Measurements from ENCODE around the gene GP1BA.
A peak's percentile ranks its signal among the peaks of the same experiment; 100 is the strongest.

Gene GP1BA

GRCh38 chr17:4938688-4939545, 6.8 kb downstream of the GP1BA start:
- DNase-seq, result no peak

- DNase-seq, result no peak
These were observed 7.4 kb downstream of the GP1BA start for GRCh38 chr17:4939546-4939795.

GRCh38 chr17:4939796-4940554, 7.9 kb downstream of the GP1BA start, which contains the start of the genes RNF167 and SLC25A11:
TSS of gene RNF167 (plus strand) at chr17:4940268. CDS start at chr17:4940910, 642 bp downstream.
TSS of gene SLC25A11 (minus strand) at chr17:4940046. CDS start at chr17:4939910, 136 bp downstream.
- DNase-seq, result peak; percentile 93

- DNase-seq, result peak; percentile 14
These were observed 8.7 kb downstream of the GP1BA start for GRCh38 chr17:4940555-4941318.

- DNase-seq, result no peak
These were observed 9.2 kb downstream of the GP1BA start for GRCh38 chr17:4941319-4941610.

GRCh38 chr17:4942760-4943508, 10.9 kb downstream of the GP1BA start:
- no peak for DNase-seq

GRCh38 chr17:4944163-4944553, 12.1 kb downstream of the GP1BA start:
- peak; percentile 10 for DNase-seq

GRCh38 chr17:4944554-4945175, 12.6 kb downstream of the GP1BA start:
- no peak for DNase-seq

- DNase-seq, result peak; percentile 51
These were observed 13.3 kb downstream of the GP1BA start for GRCh38 chr17:4945176-4945943.

- no peak for DNase-seq
These were observed 13.8 kb downstream of the GP1BA start for GRCh38 chr17:4945944-4946280.

GRCh38 chr17:4946312-4946976, 14.4 kb downstream of the GP1BA start:
- DNase-seq, result no peak

- DNase-seq, result no peak
These were observed 14.9 kb downstream of the GP1BA start for GRCh38 chr17:4947010-4947410.

- DNase-seq, result peak; percentile 55
These were observed 15.5 kb downstream of the GP1BA start for GRCh38 chr17:4947411-4948165.

GRCh38 chr17:4948166-4948930, 16.3 kb downstream of the GP1BA start, which contains the start of gene PFN1:
TSS of gene PFN1 (minus strand) at chr17:4948530. CDS start at chr17:4948394, 136 bp downstream.
- peak; percentile 75 for DNase-seq

- peak; percentile 54 for DNase-seq
These were observed 16.8 kb downstream of the GP1BA start for GRCh38 chr17:4948931-4949320.

GRCh38 chr17:4949321-4950074, 17.4 kb downstream of the GP1BA start:
- peak; percentile 68 for DNase-seq

- DNase-seq, result no peak
These were observed 18.1 kb downstream of the GP1BA start for GRCh38 chr17:4950075-4950745.

- DNase-seq, result no peak
These were observed 18.7 kb downstream of the GP1BA start, which contains the start of gene ENO3 for GRCh38 chr17:4950746-4951204. TSS of gene ENO3 (plus strand) at chr17:4951119. CDS start at chr17:4951830, 711 bp downstream.
